H9 (cell line): Measurements from ENCODE around the gene SLC19A1. TPM values are rescaled to one million over a fixed set of nuclear protein-coding genes. Genes with fewer than 3 reads are reported as not detected.
"Not testable (repeated sequence)": the region's sequence is repeated elsewhere in the genome, so short reads cannot be mapped to it uniquely, and the experiment has no call there.

Experiments used
- DNase-seq: peaks from one replicate; pipeline ENCODE4 v3.0.0-alpha.2; 2017
- H2AFZ ChIP-seq: one replicate; pipeline ENCODE4 v1.6.1; 2013; ENCODE audit warnings: mild to moderate bottlenecking, low read length, control low read depth, moderate library complexity
- H2AK5ac ChIP-seq: 2 replicates; pipeline ENCODE4 v1.6.1; 2013; ENCODE audit warnings: low read length, control low read depth, mixed read lengths; ENCODE audit not compliant: insufficient read length
- H2BK120ac ChIP-seq: one replicate; pipeline ENCODE4 v1.6.1; 2013; ENCODE audit warnings: low read depth, mild to moderate bottlenecking, low read length, control low read depth, inconsistent platforms; ENCODE audit not compliant: poor library complexity, severe bottlenecking
- H2BK12ac ChIP-seq: 2 replicates; pipeline ENCODE4 v1.6.1; 2013; ENCODE audit warnings: low read length, control low read depth, mixed read lengths, low read depth; ENCODE audit not compliant: insufficient read length
- H2BK15ac ChIP-seq: 2 replicates; pipeline ENCODE4 v1.6.1; 2013; ENCODE audit warnings: low read depth, low read length, control low read depth
- H2BK20ac ChIP-seq: one replicate; pipeline ENCODE4 v1.6.1; 2013; ENCODE audit warnings: low read depth, mild to moderate bottlenecking, low read length, control low read depth, inconsistent platforms; ENCODE audit not compliant: poor library complexity, severe bottlenecking
- H2BK5ac ChIP-seq: 2 replicates; pipeline ENCODE4 v1.6.1; 2013; ENCODE audit warnings: low read length, control low read depth, mixed read lengths; ENCODE audit not compliant: insufficient read length
- H3K14ac ChIP-seq: 2 replicates; pipeline ENCODE4 v1.6.1; 2013; ENCODE audit warnings: low read length, control low read depth; ENCODE audit not compliant: insufficient read depth
- H3K18ac ChIP-seq: 2 replicates; pipeline ENCODE4 v1.6.1; 2013; ENCODE audit warnings: low read depth, mild to moderate bottlenecking, mixed read lengths, low read length, control low read depth; ENCODE audit not compliant: insufficient read length
- H3K23ac ChIP-seq: 2 replicates; pipeline ENCODE4 v1.6.1; 2013; ENCODE audit warnings: low read length, control low read depth, mixed read lengths, low read depth; ENCODE audit not compliant: insufficient read length
- H3K23me2 ChIP-seq: 2 replicates; pipeline ENCODE4 v1.6.1; 2013; ENCODE audit warnings: low read depth, mild to moderate bottlenecking, mixed read lengths, low read length, control low read depth; ENCODE audit not compliant: insufficient read length, poor library complexity, severe bottlenecking
- H3K27ac ChIP-seq: 2 replicates; pipeline ENCODE4 v1.5.1; 2013; ENCODE audit warnings: low read length, control low read depth, mixed read lengths, low read depth; ENCODE audit not compliant: insufficient read length
- H3K27me3 ChIP-seq: 2 replicates; pipeline ENCODE4 v1.6.1; 2013; ENCODE audit warnings: low read length, control low read depth, inconsistent platforms; ENCODE audit not compliant: insufficient read depth
- H3K4ac ChIP-seq: 2 replicates; pipeline ENCODE4 v1.6.1; 2013; ENCODE audit warnings: low read depth, mild to moderate bottlenecking, control low read depth, inconsistent platforms, low read length, moderate library complexity
- H3K4me1 ChIP-seq: 2 replicates; pipeline ENCODE4 v1.6.1; 2013; ENCODE audit warnings: low read length, control low read depth, inconsistent platforms; ENCODE audit not compliant: insufficient read depth
- H3K4me2 ChIP-seq: 2 replicates; pipeline ENCODE4 v1.6.1; 2013; ENCODE audit warnings: low read length, control low read depth, mixed read lengths; ENCODE audit not compliant: insufficient read length, insufficient read depth
- H3K56ac ChIP-seq: 2 replicates; pipeline ENCODE4 v1.6.1; 2013; ENCODE audit warnings: low read depth, mild to moderate bottlenecking, mixed read lengths, low read length, control low read depth; ENCODE audit not compliant: insufficient read length
- H3K79me1 ChIP-seq: 2 replicates; pipeline ENCODE4 v1.6.1; 2013; ENCODE audit warnings: low read depth, mild to moderate bottlenecking, moderate library complexity, low read length, control low read depth, inconsistent platforms; ENCODE audit not compliant: insufficient read depth, poor library complexity, severe bottlenecking
- H3K79me2 ChIP-seq: 2 replicates; pipeline ENCODE4 v1.6.1; 2013; ENCODE audit warnings: low read length, control low read depth, inconsistent platforms; ENCODE audit not compliant: insufficient read depth
- H3K9ac ChIP-seq: 2 replicates; pipeline ENCODE4 v1.6.1; 2013; ENCODE audit warnings: low read length, control low read depth, mixed read lengths; ENCODE audit not compliant: insufficient read length; ENCODE audit errors: extremely low read depth
- H3K9me3 ChIP-seq: one replicate; pipeline ENCODE4 v1.6.1; 2013; ENCODE audit warnings: low read depth, low read length, inconsistent platforms; ENCODE audit not compliant: control insufficient read depth
- H3T11ph ChIP-seq: one replicate; pipeline ENCODE4 v1.6.1; 2013; ENCODE audit warnings: mild to moderate bottlenecking, low read length, control low read depth, inconsistent platforms
- H4K20me1 ChIP-seq: one replicate; pipeline ENCODE4 v1.6.1; 2013; ENCODE audit not compliant: control insufficient read depth, insufficient read length, insufficient read depth
- H4K5ac ChIP-seq: 2 replicates; pipeline ENCODE4 v1.6.1; 2013; ENCODE audit warnings: low read depth, mild to moderate bottlenecking, mixed read lengths, low read length, control low read depth; ENCODE audit not compliant: insufficient read length
- H4K8ac ChIP-seq: replicated peaks from 2 replicates; pipeline ENCODE4 v1.6.1; 2013; ENCODE audit warnings: low read length, control low read depth, mixed read lengths, low read depth; ENCODE audit not compliant: insufficient read length
- H4K91ac ChIP-seq: 2 replicates; pipeline ENCODE4 v1.6.1; 2013; ENCODE audit warnings: low read depth, mild to moderate bottlenecking, moderate library complexity, mixed read lengths, low read length, control low read depth; ENCODE audit not compliant: insufficient read length
- H3K27ac Mint-ChIP-seq, 3 experiments: 2 replicates in 2 of 3; 3 replicates in 1 of 3; pipeline ENCODE4 v1.8.0; 2020 to 2021; ENCODE audit warnings: mixed read lengths in 3 of 3, mild to moderate bottlenecking in 1 of 3, moderate library complexity in 1 of 3
- H3K27me3 Mint-ChIP-seq: 2 replicates; pipeline ENCODE4 v1.8.0; 2021; ENCODE audit warnings: low read depth, mild to moderate bottlenecking, moderate library complexity, mixed read lengths
- H3K36me3 Mint-ChIP-seq, 3 experiments: 2 replicates in 2 of 3; 3 replicates in 1 of 3; pipeline ENCODE4 v1.8.0; 2020 to 2021; ENCODE audit warnings: low read depth in 3 of 3, mixed read lengths in 3 of 3; ENCODE audit not compliant: insufficient read depth in 1 of 3
- H3K4me1 Mint-ChIP-seq, 2 experiments: 2 replicates each; pipeline ENCODE4 v1.8.0; 2020; ENCODE audit warnings: mixed read lengths in 2 of 2
- H3K4me3 Mint-ChIP-seq, 2 experiments: 2 replicates in 1 of 2; 3 replicates in 1 of 2; pipeline ENCODE4 v1.8.0; 2020 to 2021; ENCODE audit warnings: mild to moderate bottlenecking in 2 of 2, mixed read lengths in 2 of 2, moderate library complexity in 1 of 2
- H3K9me3 Mint-ChIP-seq, 2 experiments: 2 replicates in 1 of 2; 3 replicates in 1 of 2; pipeline ENCODE4 v1.8.0; 2020; ENCODE audit warnings: mild to moderate bottlenecking in 2 of 2, mixed read lengths in 2 of 2, moderate library complexity in 1 of 2
- CTCF ChIP-seq: fragments of 200-600 bp; sonication (generic); conservative IDR thresholded peaks from 3 replicates; pipeline ENCODE4 v1.8.0; 2021; ENCODE audit warnings: antibody characterized with exemption, mild to moderate bottlenecking
- WGBS: extraction: QIAGEN DNeasy Blood & Tissue Kit; methylation state at CpG from one replicate; pipeline ENCODE4 v1.1.7; 2013; ENCODE audit warnings: missing lambda C conversion rate, low lambda C conversion rate, mixed read lengths; ENCODE audit not compliant: insufficient read length; ENCODE audit errors: extremely low coverage; 5-methylcytosine and 5-hydroxymethylcytosine counted together
- total RNA-seq: library from RNA; stranded (reverse); gene quantifications from 2 replicates; pipeline ENCODE4 v1.2.1, GENCODE V29; 2021

The SLC19A1 gene
- total RNA-seq, 1 experiment from 2014 or later: 32.4 TPM

- Mint-ChIP-seq H3K27ac (no peak overlapping the region), H3K4me1 (no peaks in the 10 kb centered on the region), H3K27me3 (peaks cover 44% of the 10 kb centered on the region), H3K36me3 (no peaks in the 10 kb centered on the region), H3K4me3 (no peak overlapping the region), H3K9me3 (peaks cover 2 to 4% of the 10 kb centered on the region in 2 experiments; a peak in 3 of 5 replicates)
- Histone ChIP-seq H3K27ac (no peak overlapping the region), H4K8ac (no peak overlapping the region), H3K18ac (no peak overlapping the region), H3K9me3 (no peaks in the 10 kb centered on the region), H2AFZ (no peak overlapping the region), H2BK120ac (no peak overlapping the region), H2BK12ac (no peak overlapping the region), H3K79me1 (no peaks in the 10 kb centered on the region), H2BK20ac (no peak overlapping the region), H2AK5ac (no peak overlapping the region), H3K23me2 (no peaks in the 10 kb centered on the region), H3K4me2 (no peak overlapping the region), H2BK5ac (no peak overlapping the region), H3T11ph (no peak overlapping the region), H3K9ac (no peak overlapping the region), H3K14ac (no peak overlapping the region), H3K4me1 (0 out of 2 replicates have a peak, but pooled peaks cover under 1% of the 10 kb centered on the region), H3K56ac (no peak overlapping the region), H4K91ac (no peak overlapping the region), H3K23ac (no peak overlapping the region), H4K5ac (no peak overlapping the region), H3K79me2 (no peaks in the 10 kb centered on the region), H4K20me1 (no peaks in the 10 kb centered on the region), H2BK15ac (no peak overlapping the region), H3K27me3 (no peaks in the 10 kb centered on the region), H3K4ac (no peak overlapping the region)
- WGBS: no CpG with 5 or more reads among the region's 3 CpGs
- DNase-seq: no peak
- TF ChIP-seq CTCF: no peak
These were observed 26.1 kb upstream of the SLC19A1 start for GRCh38 chr21:45568383-45568782.

GRCh38 chr21:45564137-45564536, 21.9 kb upstream of the SLC19A1 start:
- not testable (repeated sequence) for H2BK5ac ChIP-seq, H3K27ac Mint-ChIP-seq, H3K4me2 ChIP-seq, H3K36me3 Mint-ChIP-seq, H3K9ac ChIP-seq, H3K27ac ChIP-seq, H3T11ph ChIP-seq, H3K4me3 Mint-ChIP-seq, H2AK5ac ChIP-seq, H2AFZ ChIP-seq, H3K4ac ChIP-seq, H3K9me3 ChIP-seq, H3K9me3 Mint-ChIP-seq, DNase-seq, H2BK20ac ChIP-seq, H4K5ac ChIP-seq, H2BK15ac ChIP-seq, H3K56ac ChIP-seq, H3K27me3 ChIP-seq, H3K18ac ChIP-seq, H2BK120ac ChIP-seq, H4K91ac ChIP-seq, H4K8ac ChIP-seq, H4K20me1 ChIP-seq, H3K23me2 ChIP-seq, H3K79me2 ChIP-seq, H3K79me1 ChIP-seq, H3K14ac ChIP-seq, H3K23ac ChIP-seq, H3K4me1 ChIP-seq, H2BK12ac ChIP-seq
- WGBS: no CpG with 5 or more reads among the region's 11 CpGs
- Mint-ChIP-seq H3K4me1 (peaks cover 15% of the 10 kb centered on the region in 2 experiments), H3K27me3 (peaks cover 53% of the 10 kb centered on the region)
